Panc1 (cell line): ENCODE data around the gene ARHGEF7. TPM values are rescaled to one million over a fixed set of nuclear protein-coding genes. Genes with fewer than 3 reads are reported as not detected.

Experiments
- ATAC-seq: fragments of 200-7000 bp; cut with Tn5 transposase; 2 replicates; pipeline ENCODE4 v1.9.1; 2020; ENCODE audit warnings: mild to moderate bottlenecking, moderate library complexity
- BruUV-seq: library from RNA; stranded (reverse); fragments of 400-500 nt; replicated peaks from 2 replicates; lab custom pipeline; 2021; lab: Mats Ljungman, UMichigan
- CTCF ChIA-PET: fragments of 300-600 bp; sonication (Branson Sonifier 250); formaldehyde crosslinking; loops from one replicate; lab custom pipeline; 2022; ENCODE audit warnings: antibody characterized with exemption; lab: Charles Lee
- POLR2A ChIA-PET: fragments of 300-600 bp; sonication (Branson Sonifier 250); formaldehyde crosslinking; loops from one replicate; lab custom pipeline; 2022; ENCODE audit warnings: antibody characterized with exemption; lab: Charles Lee
- DNase-seq: peaks from one replicate; pipeline ENCODE4 v3.0.0-alpha.2; 2010; ENCODE audit warnings: low read depth, low spot score
- H3K27ac ChIP-seq: 2 replicates; pipeline ENCODE4 v1.5.1; 2011; ENCODE audit warnings: mild to moderate bottlenecking, low read length, inconsistent platforms
- H3K27me3 ChIP-seq: fragments of 200-500 bp; sonication (Bioruptor generic); 2 replicates; pipeline ENCODE4 v1.6.0; 2014; ENCODE audit warnings: low read length, inconsistent platforms; ENCODE audit not compliant: control insufficient read depth, insufficient read depth
- H3K36me3 ChIP-seq: fragments of 200-500 bp; sonication (Bioruptor generic); 2 replicates; pipeline ENCODE4 v1.5.1; 2014; ENCODE audit warnings: inconsistent platforms, mild to moderate bottlenecking, low read length, moderate library complexity; ENCODE audit not compliant: control insufficient read depth, insufficient read depth
- H3K4me1 ChIP-seq: 2 replicates; pipeline ENCODE4 v1.5.1; 2011; ENCODE audit warnings: inconsistent platforms, mild to moderate bottlenecking, low read length, moderate library complexity; ENCODE audit not compliant: control insufficient read depth, insufficient read depth
- H3K4me3 ChIP-seq, 2 experiments: 2 replicates each; pipeline ENCODE4 v1.5.1; 2011 to 2012; ENCODE audit warnings: low read depth in 2 of 2, low read length in 2 of 2, mild to moderate bottlenecking in 2 of 2, inconsistent platforms in 1 of 2, moderate library complexity in 1 of 2
- H3K9me3 ChIP-seq: fragments of 200-500 bp; sonication (Bioruptor generic); 2 replicates; pipeline ENCODE4 v1.5.1; 2014; ENCODE audit warnings: low read depth, mild to moderate bottlenecking, inconsistent platforms, low read length, moderate library complexity; ENCODE audit not compliant: control insufficient read depth, insufficient read depth
- CTCF ChIP-seq: fragments of 450-650 bp; IDR thresholded peaks from 2 replicates; pipeline ENCODE4 v1.5.1; 2017; ENCODE audit warnings: mild to moderate bottlenecking
- POLR2AphosphoS5 ChIP-seq: IDR thresholded peaks from 2 replicates; pipeline ENCODE4 v1.6.1; 2012; ENCODE audit warnings: mild to moderate bottlenecking, low read depth, low read length, moderate library complexity
- REST ChIP-seq, 2 experiments: IDR thresholded peaks; 2 replicates each; pipeline ENCODE4 v1.6.1; 2011 to 2012; ENCODE audit warnings: low read depth in 2 of 2, control low read depth in 1 of 2, low read length in 1 of 2, mild to moderate bottlenecking in 1 of 2, moderate library complexity in 1 of 2; ENCODE audit not compliant: insufficient read depth in 1 of 2
- SIN3A ChIP-seq: IDR thresholded peaks from 2 replicates; pipeline ENCODE4 v1.6.1; 2012; ENCODE audit warnings: low read depth, mild to moderate bottlenecking, low read length, moderate library complexity, borderline replicate concordance; ENCODE audit not compliant: insufficient read depth
- TCF7L2 ChIP-seq: IDR thresholded peaks from 2 replicates; pipeline ENCODE4 v1.6.1; 2011; ENCODE audit warnings: mild to moderate bottlenecking, low read depth, low read length, inconsistent platforms
- in situ Hi-C: cut with HindIII; loops from 2 replicates; pipeline ENCODE4 v1.10.0; 2016; ENCODE audit warnings: low sequenced_read_pairs, low pct_unique_long_range_greater_than_20kb
- intact Hi-C: fragments of 100-400 bp; cut with micrococcal nuclease; formaldehyde crosslinking; loops from one replicate; pipeline ENCODE4 v1.10.0; 2022; ENCODE audit not compliant: unreplicated experiment
- total RNA-seq: library from RNA; stranded (reverse); gene quantifications from one replicate; pipeline ENCODE4 v1.2.1, GENCODE V29; 2021; ENCODE audit not compliant: unreplicated experiment

Gene ARHGEF7
- total RNA-seq, 1 experiment from 2014 or later = 36.4 TPM

GRCh38 chr13:111342721-111343120, 227.6 kb downstream of the ARHGEF7 start:
- ATAC-seq (no peak), DNase-seq (no peak)
- no TSS peak for BruUV-seq
- ChIA-PET CTCF (no interaction called here), POLR2A (no interaction called here)
- Histone ChIP-seq H3K27me3 (no peaks in the 10 kb centered on the region), H3K9me3 (no peaks in the 10 kb centered on the region), H3K4me1 (no peaks in the 10 kb centered on the region), H3K4me3 (no peak overlapping the region), H3K27ac (no peak overlapping the region), H3K36me3 (no peaks in the 10 kb centered on the region)
- intact Hi-C loops (no loop called here), in situ Hi-C loops (no loop called here)
- TF ChIP-seq REST (IDR thresholded peaks at IDR 0.05; ENCODE audit: insufficient read depth in 1 of 2, low read depth in 2 of 2, low read length in 1 of 2) (no peak), POLR2AphosphoS5 (no peak), CTCF (no peak), TCF7L2 (no peak), SIN3A (no peak)

- Histone ChIP-seq H3K4me3 (no peak overlapping the region), H3K9me3 (no peaks in the 10 kb centered on the region), H3K27ac (no peak overlapping the region), H3K4me1 (no peaks in the 10 kb centered on the region), H3K36me3 (no peaks in the 10 kb centered on the region), H3K27me3 (no peaks in the 10 kb centered on the region)
- ChIA-PET POLR2A (no interaction called here), CTCF (no interaction called here)
- DNase-seq = no peak
- no peak for ATAC-seq
- no peak for TF ChIP-seq SIN3A
- no peak for TF ChIP-seq POLR2AphosphoS5
- TF ChIP-seq CTCF = no peak
- TF ChIP-seq REST (IDR thresholded peaks at IDR 0.05; ENCODE audit: insufficient read depth in 1 of 2, low read depth in 2 of 2, low read length in 1 of 2) = no peak
- TF ChIP-seq TCF7L2 = no peak
- intact Hi-C loops = no loop called here
- no TSS peak for BruUV-seq
- in situ Hi-C loops = no loop called here
These were observed 228.2 kb downstream of the ARHGEF7 start for GRCh38 chr13:111343186-111343805.
